ENCODE measurements around the gene KRT71. TPM values are rescaled to one million over a fixed set of nuclear protein-coding genes. Genes with fewer than 3 reads are reported as not detected.

The KRT71 gene
- total RNA-seq, 2 donors from 2014 or later, result not detected

GRCh38 chr12:52515927-52516831, 36.8 kb downstream of the KRT71 start:
- H3K9me3 Mint-ChIP-seq, result no peaks in the 10 kb centered on the region
- Histone ChIP-seq H3K27me3 (ENCODE audit: control insufficient read depth, insufficient read depth, low read length, poor library complexity, severe bottlenecking) (no peaks in the 10 kb centered on the region), H3K27ac (ENCODE audit: low read depth, low read length) (no peak overlapping the region), H3K9me3 (ENCODE audit: control insufficient read depth, low read length) (no peaks in the 10 kb centered on the region), H3K9ac (ENCODE audit: extremely low read depth, low read length, poor library complexity, severe bottlenecking) (no peak overlapping the region), H3K36me3 (ENCODE audit: control insufficient read depth, insufficient read depth, low read length) (no peaks in the 10 kb centered on the region), H3K4me3 (ENCODE audit: low read length) (no peak overlapping the region), H3K4me1 (ENCODE audit: control insufficient read depth, insufficient read depth, low read length) (peaks cover 3% of the 10 kb centered on the region)
- no peak for TF ChIP-seq CTCF (conservative IDR thresholded peaks at IDR 0.05)
- 94% methylated on average over 11 to 15 of the region's 15 CpGs for WGBS, 2 experiments (ENCODE audit: insufficient coverage in 1 of 2, insufficient read length in 1 of 2)
- peaks cover 2% of the 10 kb centered on the region for H3K27me3 Mint-ChIP-seq (ENCODE audit: insufficient read depth)
- no peak overlapping the region for H3K4me3 Mint-ChIP-seq
- peak; percentile 32 for DNase-seq
- peaks cover 8% of the 10 kb centered on the region for H3K4me1 Mint-ChIP-seq
- H3K36me3 Mint-ChIP-seq (ENCODE audit: low read depth), result no peaks in the 10 kb centered on the region
- no peak overlapping the region for H3K27ac Mint-ChIP-seq

- Histone ChIP-seq H3K4me3 (ENCODE audit: low read length) (no peak overlapping the region), H3K9me3 (ENCODE audit: control insufficient read depth, low read length) (peaks cover 4% of the 10 kb centered on the region), H3K9ac (ENCODE audit: extremely low read depth, low read length, poor library complexity, severe bottlenecking) (no peak overlapping the region), H3K27me3 (ENCODE audit: control insufficient read depth, insufficient read depth, low read length, poor library complexity, severe bottlenecking) (no peaks in the 10 kb centered on the region), H3K36me3 (ENCODE audit: control insufficient read depth, insufficient read depth, low read length) (no peaks in the 10 kb centered on the region), H3K4me1 (ENCODE audit: control insufficient read depth, insufficient read depth, low read length) (no peaks in the 10 kb centered on the region), H3K27ac (ENCODE audit: low read depth, low read length) (no peak overlapping the region)
- Mint-ChIP-seq H3K9me3 (peaks cover under 1% of the 10 kb centered on the region), H3K4me3 (no peak overlapping the region), H3K36me3 (ENCODE audit: low read depth) (no peaks in the 10 kb centered on the region), H3K27ac (no peak overlapping the region), H3K27me3 (ENCODE audit: insufficient read depth) (peaks cover 2% of the 10 kb centered on the region), H3K4me1 (no peaks in the 10 kb centered on the region)
- no peak for DNase-seq
- no peak for TF ChIP-seq CTCF (conservative IDR thresholded peaks at IDR 0.05)
- 93 to 100% methylated on average over 1 of the region's 1 CpG for WGBS, 2 experiments (ENCODE audit: insufficient coverage in 1 of 2, insufficient read length in 1 of 2)
Observed at GRCh38 chr12:52515319-52515646, 37.7 kb downstream of the KRT71 start.

- no peak for TF ChIP-seq CTCF (conservative IDR thresholded peaks at IDR 0.05)
- DNase-seq, result peak; percentile 26
- H3K9ac ChIP-seq (ENCODE audit: extremely low read depth, low read length, poor library complexity, severe bottlenecking), result no peak overlapping the region
Observed at GRCh38 chr12:52514471-52515318, 38.2 kb downstream of the KRT71 start.

More at GRCh38 chr12:52514471-52515318, 38.2 kb downstream of the KRT71 start:
- H3K27me3 ChIP-seq (ENCODE audit: control insufficient read depth, insufficient read depth, low read length, poor library complexity, severe bottlenecking), result no peaks in the 10 kb centered on the region
- Mint-ChIP-seq H3K27me3 (ENCODE audit: insufficient read depth) (peaks cover 2% of the 10 kb centered on the region), H3K4me3 (no peak overlapping the region), H3K27ac (no peak overlapping the region), H3K4me1 (no peaks in the 10 kb centered on the region), H3K9me3 (peaks cover 3% of the 10 kb centered on the region), H3K36me3 (ENCODE audit: low read depth) (no peaks in the 10 kb centered on the region)
- no peaks in the 10 kb centered on the region for H3K36me3 ChIP-seq (ENCODE audit: control insufficient read depth, insufficient read depth, low read length)
- no peak overlapping the region for H3K4me3 ChIP-seq (ENCODE audit: low read length)
- H3K4me1 ChIP-seq (ENCODE audit: control insufficient read depth, insufficient read depth, low read length), result no peaks in the 10 kb centered on the region
- H3K9me3 ChIP-seq (ENCODE audit: control insufficient read depth, low read length), result peaks cover 6% of the 10 kb centered on the region
- WGBS, 2 experiments (ENCODE audit: insufficient coverage in 1 of 2, insufficient read length in 1 of 2), result 91 to 97% methylated on average over 9 to 14 of the region's 14 CpGs
- H3K27ac ChIP-seq (ENCODE audit: low read depth, low read length), result no peak overlapping the region
